ENCODE data around the gene MRPL40.

DNA sequence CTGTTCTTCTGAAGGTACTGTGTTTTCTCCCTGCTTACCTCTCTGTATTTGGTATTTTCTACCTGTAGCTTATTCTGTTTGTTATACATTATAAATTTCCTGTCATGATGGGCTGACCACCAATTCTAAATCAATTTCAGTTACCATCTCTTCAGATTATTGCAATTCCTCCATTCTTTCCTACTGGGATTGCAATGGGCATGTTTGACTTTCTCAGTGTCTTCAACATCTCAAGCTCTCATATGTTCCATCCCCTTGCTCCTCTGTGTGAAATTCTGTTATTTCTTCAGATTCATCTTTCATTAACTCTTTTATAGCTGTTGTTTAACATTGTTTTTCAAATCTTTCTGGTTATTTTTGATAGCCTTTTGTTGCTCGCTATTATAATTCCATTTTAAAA, 30.7 kb downstream of the MRPL40 start:
- TF ChIP-seq, protein P1, sequence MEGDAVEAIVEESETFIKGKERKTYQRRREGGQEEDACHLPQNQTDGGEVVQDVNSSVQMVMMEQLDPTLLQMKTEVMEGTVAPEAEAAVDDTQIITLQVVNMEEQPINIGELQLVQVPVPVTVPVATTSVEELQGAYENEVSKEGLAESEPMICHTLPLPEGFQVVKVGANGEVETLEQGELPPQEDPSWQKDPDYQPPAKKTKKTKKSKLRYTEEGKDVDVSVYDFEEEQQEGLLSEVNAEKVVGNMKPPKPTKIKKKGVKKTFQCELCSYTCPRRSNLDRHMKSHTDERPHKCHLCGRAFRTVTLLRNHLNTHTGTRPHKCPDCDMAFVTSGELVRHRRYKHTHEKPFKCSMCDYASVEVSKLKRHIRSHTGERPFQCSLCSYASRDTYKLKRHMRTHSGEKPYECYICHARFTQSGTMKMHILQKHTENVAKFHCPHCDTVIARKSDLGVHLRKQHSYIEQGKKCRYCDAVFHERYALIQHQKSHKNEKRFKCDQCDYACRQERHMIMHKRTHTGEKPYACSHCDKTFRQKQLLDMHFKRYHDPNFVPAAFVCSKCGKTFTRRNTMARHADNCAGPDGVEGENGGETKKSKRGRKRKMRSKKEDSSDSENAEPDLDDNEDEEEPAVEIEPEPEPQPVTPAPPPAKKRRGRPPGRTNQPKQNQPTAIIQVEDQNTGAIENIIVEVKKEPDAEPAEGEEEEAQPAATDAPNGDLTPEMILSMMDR (IDR thresholded peaks at IDR 0.05): no peak
- TF ChIP-seq POLR2AphosphoS5 (IDR thresholded peaks at IDR 0.05) (no peak), POLR2A (IDR thresholded peaks at IDR 0.05; ENCODE audit: low read depth) (no peak)
